NCI-H1930 (cell line): ENCODE data around the gene PIPOX.

ENCODE experiments used
- DNase-seq, 2 experiments: peaks; one replicate each; lab custom pipeline; 2025; lab: John Stamatoyannopoulos, UW

Gene PIPOX

DNA sequence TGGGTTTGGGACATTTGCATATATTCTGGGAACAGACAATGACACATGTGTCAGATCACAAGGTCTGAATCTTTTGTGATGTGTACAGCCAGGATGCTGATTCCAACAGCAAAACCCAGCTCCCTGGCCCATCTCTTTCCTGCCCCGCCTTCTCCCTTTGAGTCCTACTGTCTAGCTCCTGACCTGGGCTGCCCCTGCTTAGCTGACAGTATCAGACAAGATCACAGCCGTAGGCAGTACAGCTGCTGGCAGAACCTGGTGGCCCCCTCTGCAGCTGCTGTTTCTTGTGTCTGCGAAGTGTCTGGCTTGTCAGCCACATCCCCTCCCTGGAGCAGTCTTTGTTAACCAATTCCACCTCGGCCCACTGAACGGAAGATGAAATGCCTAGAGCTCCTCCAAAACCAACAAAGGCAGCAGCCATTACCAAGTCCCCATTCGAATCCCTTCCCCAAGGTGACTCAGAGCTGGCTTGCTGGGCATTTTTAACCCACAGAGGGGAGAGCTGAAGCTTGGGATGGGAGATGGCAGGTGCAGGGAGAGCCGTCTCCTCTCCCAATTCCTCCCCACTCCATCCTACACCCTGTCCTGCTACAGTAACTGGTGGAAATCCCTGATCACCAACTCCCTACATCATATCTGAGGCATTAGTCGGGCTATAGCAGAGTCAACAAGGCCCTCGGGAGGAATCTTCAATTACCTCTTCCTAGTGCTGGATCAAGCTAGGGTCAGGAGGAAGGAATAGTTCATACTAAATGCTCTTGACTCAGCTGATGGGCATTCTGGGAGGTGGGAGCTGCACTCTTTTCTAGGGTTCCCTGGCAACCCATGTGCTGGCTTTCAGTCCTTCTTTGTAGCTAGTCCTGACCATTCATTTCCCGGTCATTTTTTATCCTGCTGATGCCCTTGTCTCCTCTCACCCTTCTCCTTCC, 5.8 kb downstream of the PIPOX start:
- DNase-seq: no peak

- no peak for DNase-seq
Observed at GRCh38 chr17:29049541-29050145, 6.7 kb downstream of the PIPOX start.

GRCh38 chr17:29050176-29050575, 7.2 kb downstream of the PIPOX start:
- DNase-seq: no peak

GRCh38 chr17:29051194-29051593, 8.3 kb downstream of the PIPOX start:
- no peak for DNase-seq

DNA sequence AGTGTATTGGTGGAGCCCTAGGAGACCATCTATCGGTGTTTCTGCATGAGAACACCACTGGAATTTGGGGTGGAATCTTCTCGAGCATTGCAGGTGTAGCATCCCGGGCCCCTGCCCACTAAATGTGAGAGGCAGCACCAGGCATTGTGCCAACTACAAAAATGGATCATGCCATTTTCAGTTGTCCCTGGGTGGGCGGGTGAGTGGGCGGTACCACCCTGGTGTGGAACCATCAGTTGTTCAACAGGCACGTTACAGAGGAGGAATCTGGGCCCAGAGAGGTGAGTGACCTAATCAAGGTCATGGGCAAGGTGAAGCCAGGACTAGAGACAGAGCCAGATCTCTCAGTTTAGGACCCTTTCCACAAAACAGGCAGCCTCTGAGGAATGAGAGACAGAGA, 8.8 kb downstream of the PIPOX start:
- DNase-seq: no peak

DNA sequence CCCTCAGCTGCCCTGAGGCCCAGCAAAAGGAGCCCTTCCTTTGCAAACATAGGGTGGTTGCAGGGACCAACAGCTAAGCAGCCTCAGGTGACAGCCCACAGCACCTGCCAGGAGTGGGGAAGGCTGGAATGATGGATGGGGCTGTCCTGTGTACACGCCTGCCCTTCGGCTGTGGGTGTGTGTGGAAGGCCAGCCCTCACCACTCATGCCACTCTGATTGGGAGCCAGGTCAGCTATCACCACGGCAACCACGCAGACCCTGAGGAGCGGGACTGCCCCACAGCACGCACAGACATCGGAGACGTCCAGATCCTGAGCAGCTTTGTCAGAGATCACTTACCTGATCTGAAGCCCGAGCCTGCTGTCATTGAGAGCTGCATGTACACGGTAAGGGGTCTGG, 11.9 kb downstream of the PIPOX start:
- DNase-seq: no peak

DNA sequence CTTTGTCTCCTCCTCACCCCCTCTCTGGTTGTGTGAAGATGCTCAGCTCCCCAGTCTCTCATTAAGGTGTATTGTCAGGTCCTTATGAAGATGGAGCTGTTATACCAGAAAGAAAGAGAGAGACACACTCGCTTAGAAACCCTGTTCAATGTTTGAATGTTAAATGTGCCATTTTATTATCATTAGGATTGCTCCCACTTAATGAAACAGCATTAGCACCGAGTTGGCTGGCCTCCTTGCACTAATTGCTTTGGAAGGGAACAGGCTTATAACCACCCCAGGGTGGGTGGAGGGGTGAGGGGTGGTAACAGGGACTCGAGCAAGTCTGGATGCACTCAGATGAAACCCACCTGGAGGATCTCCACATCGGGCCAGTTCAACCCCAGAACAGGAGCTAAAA, 14.4 kb downstream of the PIPOX start:
- DNase-seq: no peak

DNA sequence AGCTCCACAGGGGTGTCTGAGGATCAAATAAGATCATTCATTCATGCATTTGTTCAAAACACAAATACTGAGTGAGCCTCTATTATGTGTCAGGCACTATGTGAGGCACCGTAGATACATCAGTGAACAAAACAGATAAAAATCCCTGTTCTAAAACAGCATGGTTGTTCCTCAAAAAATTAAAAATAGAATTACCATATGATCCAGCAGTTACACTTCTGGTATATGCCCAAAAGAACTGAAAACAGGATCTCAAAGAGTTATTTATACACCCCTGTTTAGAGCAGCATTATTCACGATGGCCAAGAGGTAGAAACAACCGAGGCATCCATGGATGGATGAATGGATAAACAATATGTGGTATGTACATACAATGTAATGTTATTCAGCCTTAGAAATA, 15.4 kb downstream of the PIPOX start:
- DNase-seq: no peak

- DNase-seq: no peak
Observed at GRCh38 chr17:29059281-29059680, 16.3 kb downstream of the PIPOX start.

GRCh38 chr17:29060475-29060874, 17.5 kb downstream of the PIPOX start:
- no peak for DNase-seq

- no peak for DNase-seq
Observed at GRCh38 chr17:29061036-29061435, 18.1 kb downstream of the PIPOX start.

DNA sequence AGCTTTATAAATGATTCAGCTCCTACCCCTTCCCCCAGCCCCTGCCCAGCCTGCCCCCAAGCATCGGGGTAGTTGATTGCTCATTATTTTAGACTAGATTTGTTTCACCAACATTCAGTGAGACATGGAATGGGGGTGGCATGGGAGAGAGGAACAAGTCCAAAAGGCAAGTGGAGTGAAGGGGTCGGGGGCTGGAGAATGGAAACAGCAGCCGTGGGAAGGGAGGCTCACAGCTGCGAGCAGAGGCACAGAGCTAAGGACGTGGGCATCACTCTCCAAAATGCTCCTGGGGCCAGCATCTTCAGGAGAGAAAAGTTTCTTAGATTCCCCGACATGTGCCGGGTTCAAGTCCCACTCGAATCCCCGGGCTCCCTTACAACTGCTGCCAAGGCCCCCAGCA, 19.3 kb downstream of the PIPOX start:
- no peak for DNase-seq

GRCh38 chr17:29063992-29064391, 21.1 kb downstream of the PIPOX start:
- no peak for DNase-seq

DNA sequence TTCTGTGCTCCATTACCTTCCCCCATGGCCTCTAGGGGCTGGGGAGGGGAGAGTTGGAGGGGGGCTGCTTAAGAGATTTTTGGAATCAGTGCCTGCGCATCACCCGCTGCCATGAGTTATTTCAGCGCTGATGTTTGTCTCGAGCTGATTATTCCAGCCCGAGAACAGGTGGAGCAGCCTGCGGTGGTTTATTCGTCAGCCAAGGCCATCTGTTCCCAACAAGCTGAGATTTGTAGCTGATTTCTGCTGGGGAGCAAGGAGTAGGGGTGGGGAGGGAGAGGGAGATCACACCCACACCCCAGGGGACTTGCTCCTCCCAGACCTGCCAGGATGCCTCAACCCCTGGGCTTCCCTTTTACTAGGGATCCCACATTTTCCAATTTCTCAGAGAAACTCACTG, 23.1 kb downstream of the PIPOX start:
- DNase-seq: no peak

GRCh38 chr17:29066606-29067005, 23.7 kb downstream of the PIPOX start:
- no peak for DNase-seq

DNA sequence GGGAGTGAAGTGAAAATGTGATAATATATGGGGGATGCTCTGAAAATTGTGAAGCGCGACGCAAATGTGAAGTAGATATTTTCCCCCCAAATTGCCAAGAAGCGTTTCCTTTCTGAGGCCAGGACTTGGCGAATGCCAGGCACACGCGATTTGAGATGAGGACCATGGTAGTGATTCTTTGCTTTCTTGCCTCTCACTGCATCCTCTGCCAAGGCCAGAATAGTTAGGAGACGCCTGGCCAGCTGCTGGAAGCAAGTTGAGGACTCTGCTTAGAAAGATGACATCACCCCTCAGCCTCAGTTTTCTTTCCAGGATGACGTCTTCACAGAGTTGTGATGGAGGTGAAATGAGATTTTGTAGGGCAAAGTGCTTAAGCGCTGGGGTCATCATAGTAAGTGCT, 25.9 kb downstream of the PIPOX start:
- DNase-seq: no peak

- DNase-seq: no peak
Observed at GRCh38 chr17:29069526-29070041, 26.6 kb downstream of the PIPOX start.

DNA sequence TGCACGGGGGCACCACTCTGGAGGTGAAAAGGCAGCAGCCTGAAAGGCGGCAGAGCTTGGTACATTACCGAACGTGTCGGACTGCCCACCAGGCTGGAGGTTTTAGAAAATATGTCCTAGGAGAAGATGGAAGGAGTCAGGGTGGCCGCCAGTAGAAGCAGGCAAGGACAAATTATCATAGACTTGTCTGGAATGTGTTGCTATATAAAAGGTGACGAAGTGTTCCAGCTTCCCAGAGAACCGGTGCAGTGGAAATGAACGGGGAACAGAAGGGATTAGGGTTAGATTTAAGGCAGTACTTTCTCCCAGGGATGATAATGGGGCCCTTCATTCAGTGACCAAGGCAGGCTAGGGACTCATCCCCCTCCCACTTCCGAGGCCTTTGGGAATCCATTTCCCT, 27.4 kb downstream of the PIPOX start:
- no peak for DNase-seq

DNA sequence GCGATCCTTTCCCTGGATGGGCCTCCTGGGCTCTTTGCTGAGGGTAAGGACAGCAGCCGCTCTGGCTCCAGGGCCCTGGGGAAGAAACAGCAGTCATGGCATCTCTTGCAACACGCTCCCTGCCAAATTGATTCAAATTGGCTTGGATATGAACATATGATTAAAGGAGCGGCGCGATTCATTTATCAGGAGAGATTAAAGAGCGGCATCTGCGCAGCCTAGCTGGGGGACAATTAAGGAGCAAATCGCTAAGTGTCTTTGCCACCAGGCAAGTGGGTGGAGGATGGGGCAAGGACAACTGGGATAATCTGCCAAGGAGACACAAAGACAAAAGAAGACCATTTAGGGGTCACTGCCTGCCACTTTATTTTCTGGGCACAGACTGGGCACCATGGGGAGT, 27.8 kb downstream of the PIPOX start:
- no peak for DNase-seq

DNA sequence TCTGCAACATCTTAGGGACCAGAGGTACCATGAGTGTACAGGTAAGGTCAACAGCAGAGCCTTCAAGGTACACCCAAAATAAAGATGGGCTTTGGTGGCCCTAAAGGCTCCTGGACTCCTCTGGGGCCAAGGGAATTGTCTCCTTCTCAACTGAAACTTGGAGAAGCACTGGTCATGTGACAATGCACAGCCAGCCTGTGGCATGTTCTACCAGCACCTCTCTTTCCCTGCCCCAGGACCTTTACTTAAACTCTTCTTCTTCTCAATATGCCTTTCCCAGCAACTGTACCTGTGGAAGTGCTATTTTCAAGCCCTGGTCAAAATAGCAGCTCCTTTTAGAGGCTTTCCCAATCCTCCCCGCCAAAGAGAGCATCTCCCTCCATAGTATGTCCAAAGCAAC, 28.4 kb downstream of the PIPOX start:
- DNase-seq: no peak

DNA sequence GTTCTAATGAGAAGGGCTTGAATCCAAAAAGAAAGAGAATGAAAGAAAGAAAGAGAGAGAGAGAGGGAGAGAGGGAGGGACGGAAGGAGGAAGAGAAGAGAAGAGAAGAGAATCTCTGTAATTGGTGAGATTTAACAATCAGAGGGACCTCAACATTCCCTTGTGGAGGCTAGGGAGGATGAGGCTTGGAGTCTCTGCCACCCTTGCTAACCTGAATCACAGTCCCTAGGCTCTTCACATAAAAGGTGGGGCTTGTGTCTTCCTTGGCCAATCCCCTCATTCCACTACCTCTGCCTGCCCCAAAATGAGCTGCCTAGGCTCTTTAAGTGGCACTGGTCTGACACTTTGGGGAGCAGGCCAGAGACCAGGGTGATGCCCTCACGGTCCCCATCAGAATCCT, 30.1 kb downstream of the PIPOX start:
- no peak for DNase-seq

DNA sequence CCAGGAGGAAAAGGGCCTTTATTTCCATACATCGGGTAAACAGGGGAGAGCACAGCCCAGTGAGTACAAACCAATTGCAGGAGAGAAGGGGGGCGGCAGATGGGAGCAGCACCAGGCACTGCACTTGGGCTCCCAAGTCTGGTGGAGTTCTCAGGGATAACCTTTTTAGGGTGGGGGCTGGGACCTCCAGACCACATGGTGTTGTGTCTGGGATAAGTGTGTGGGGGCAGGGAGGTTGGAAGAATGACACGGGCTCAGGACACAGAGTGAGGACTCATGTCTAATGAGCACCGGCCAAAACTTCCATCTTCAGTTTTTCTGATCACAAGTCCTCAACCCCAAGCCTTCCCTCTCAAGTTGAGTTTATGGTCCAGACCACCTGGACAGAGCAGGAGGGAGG, 30.6 kb downstream of the PIPOX start:
- DNase-seq: no peak

DNA sequence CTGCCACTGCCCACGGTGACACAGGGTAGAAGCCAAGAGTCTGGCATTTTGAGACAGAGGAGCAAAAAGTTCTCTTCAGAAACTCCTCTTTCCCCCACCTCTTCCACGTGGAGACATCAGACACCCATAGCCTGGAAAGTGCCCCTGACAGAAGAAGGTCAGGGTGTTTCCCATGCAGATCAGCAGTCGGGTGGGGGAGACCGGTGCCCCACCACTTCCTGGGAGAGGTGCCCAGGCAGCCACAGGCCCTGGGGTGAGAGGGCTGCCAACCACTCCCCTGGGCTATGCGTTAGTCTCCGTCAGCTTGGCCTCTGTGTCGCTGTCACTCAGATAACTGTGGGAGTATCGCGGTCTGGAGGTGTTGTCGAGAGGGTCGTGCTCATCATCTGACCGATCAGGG, 31.5 kb downstream of the PIPOX start:
- no peak for DNase-seq

DNA sequence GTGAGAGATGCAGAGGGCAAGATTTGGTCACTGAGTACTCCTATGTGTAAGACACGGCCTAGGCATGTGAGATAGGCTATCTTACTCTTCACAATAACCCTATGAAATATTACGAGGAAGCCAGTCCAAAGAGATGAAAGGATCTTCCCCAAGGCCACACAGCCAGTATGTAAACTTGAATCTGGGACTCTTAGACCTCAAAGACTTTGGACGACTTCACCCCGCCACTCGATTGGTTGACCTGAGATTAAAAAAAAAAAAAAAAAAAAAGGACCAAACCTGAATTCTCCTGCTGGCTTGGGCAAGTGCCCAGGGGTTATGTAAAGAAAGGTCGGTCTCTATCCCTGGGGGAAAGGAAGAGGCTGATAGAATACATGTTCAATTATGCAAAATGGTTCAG, 33.1 kb downstream of the PIPOX start:
- DNase-seq: no peak
